RWPE2 (cell line): Measurements from ENCODE around the gene PPP1R13B.

Experiments used
- ATAC-seq: fragments of 200-7000 bp; cut with Tn5 transposase; 3 replicates; pipeline ENCODE4 v1.9.1; 2021; ENCODE audit warnings: low read depth
- DNase-seq: peaks from one replicate; pipeline ENCODE4 v3.0.0-alpha.2; 2020; ENCODE audit warnings: low spot score
- H3K27ac ChIP-seq: fragments of 450-650 bp; 2 replicates; pipeline ENCODE4 v1.5.1; 2017; ENCODE audit warnings: mild to moderate bottlenecking; ENCODE audit not compliant: poor library complexity, severe bottlenecking
- H3K27me3 ChIP-seq: fragments of 250-450 bp; sonication (Bioruptor Pico); 2 replicates; pipeline ENCODE4 v1.5.1; 2021; ENCODE audit warnings: mild to moderate bottlenecking, moderate library complexity; ENCODE audit not compliant: insufficient read depth, poor library complexity, severe bottlenecking
- H3K36me3 ChIP-seq: fragments of 250-450 bp; sonication (Bioruptor Pico); 2 replicates; pipeline ENCODE4 v1.5.1; 2020; ENCODE audit warnings: low read depth, mild to moderate bottlenecking, moderate library complexity
- H3K4me1 ChIP-seq: fragments of 250-450 bp; sonication (Bioruptor Pico); 2 replicates; pipeline ENCODE4 v1.5.1; 2021; ENCODE audit warnings: mild to moderate bottlenecking, moderate library complexity; ENCODE audit not compliant: insufficient read depth, poor library complexity, severe bottlenecking
- H3K4me3 ChIP-seq: fragments of 250-450 bp; sonication (Bioruptor Pico); 2 replicates; pipeline ENCODE4 v1.5.1; 2021; ENCODE audit warnings: mild to moderate bottlenecking, moderate library complexity; ENCODE audit not compliant: severe bottlenecking
- H3K9me3 ChIP-seq: fragments of 250-450 bp; sonication (Bioruptor Pico); 2 replicates; pipeline ENCODE4 v1.5.1; 2021; ENCODE audit warnings: mild to moderate bottlenecking, moderate library complexity; ENCODE audit not compliant: severe bottlenecking
- CTCF ChIP-seq: fragments of 450-650 bp; IDR thresholded peaks from one replicate; pipeline ENCODE4 v1.5.1; 2017; ENCODE audit warnings: mild to moderate bottlenecking, moderate library complexity; ENCODE audit not compliant: poor library complexity, severe bottlenecking

The PPP1R13B gene

GRCh38 chr14:103859416-103860202, 12.2 kb upstream of the PPP1R13B start:
- DNase-seq (no peak), ATAC-seq (no peak)
- Histone ChIP-seq H3K4me3 (no peak overlapping the region), H3K9me3 (no peaks in the 10 kb centered on the region), H3K4me1 (peaks cover 9% of the 10 kb centered on the region), H3K36me3 (no peaks in the 10 kb centered on the region), H3K27ac (no peak overlapping the region), H3K27me3 (no peaks in the 10 kb centered on the region)
- no peak for TF ChIP-seq CTCF

- Histone ChIP-seq H3K4me3 (no peak overlapping the region), H3K27me3 (no peaks in the 10 kb centered on the region), H3K4me1 (peaks cover 9% of the 10 kb centered on the region), H3K36me3 (no peaks in the 10 kb centered on the region), H3K9me3 (no peaks in the 10 kb centered on the region), H3K27ac (no peak overlapping the region)
- no peak for TF ChIP-seq CTCF
- DNase-seq: no peak
- no peak; the same call in 2 of the 3 replicates for ATAC-seq
Observed at GRCh38 chr14:103858063-103858781, 10.8 kb upstream of the PPP1R13B start.

GRCh38 chr14:103857256-103857655, 9.9 kb upstream of the PPP1R13B start:
- no peak for TF ChIP-seq CTCF
- Histone ChIP-seq H3K4me1 (peaks cover 9% of the 10 kb centered on the region), H3K9me3 (no peaks in the 10 kb centered on the region), H3K4me3 (no peak overlapping the region), H3K27ac (no peak overlapping the region), H3K27me3 (no peaks in the 10 kb centered on the region), H3K36me3 (no peaks in the 10 kb centered on the region)
- no peak for DNase-seq
- no peak for ATAC-seq

GRCh38 chr14:103856607-103857006, 9.2 kb upstream of the PPP1R13B start:
- TF ChIP-seq CTCF: no peak
- no peak for DNase-seq
- no peaks in the 10 kb centered on the region for H3K36me3 ChIP-seq
- H3K9me3 ChIP-seq: no peaks in the 10 kb centered on the region
- no peak overlapping the region for H3K4me3 ChIP-seq
- H3K4me1 ChIP-seq: peaks cover 9% of the 10 kb centered on the region
- H3K27me3 ChIP-seq: no peaks in the 10 kb centered on the region
- no peak for ATAC-seq
- no peak overlapping the region for H3K27ac ChIP-seq

DNA sequence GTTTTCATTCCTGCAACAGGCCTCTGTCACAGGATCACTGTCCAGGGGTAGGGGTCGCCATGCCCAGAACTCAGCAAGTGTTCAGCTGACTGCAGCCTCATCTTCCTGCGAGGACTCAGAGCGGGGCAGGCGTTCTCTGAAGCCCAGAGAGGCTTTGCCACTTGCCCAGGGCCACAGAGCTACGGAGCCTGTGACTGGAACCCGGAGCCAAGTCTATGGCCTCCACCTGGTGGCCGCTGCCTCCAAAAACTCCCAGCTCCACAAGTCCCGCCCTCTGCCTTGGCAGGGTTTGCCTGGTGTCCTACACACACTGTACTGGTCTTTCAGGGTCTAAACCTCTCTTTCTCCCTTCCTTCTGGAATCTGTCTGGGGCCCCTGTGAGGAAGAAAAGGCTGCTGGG, 8.7 kb upstream of the PPP1R13B start:
- Histone ChIP-seq H3K27me3 (no peaks in the 10 kb centered on the region), H3K9me3 (no peaks in the 10 kb centered on the region), H3K27ac (no peak overlapping the region), H3K36me3 (no peaks in the 10 kb centered on the region), H3K4me3 (no peak overlapping the region), H3K4me1 (peaks cover 9% of the 10 kb centered on the region)
- DNase-seq (no peak), ATAC-seq (no peak)
- no peak for TF ChIP-seq CTCF
